Iris pigment epithelial cell (primary cell): ENCODE data around the gene KIAA0408.
A peak's percentile ranks its signal among the peaks of the same experiment; 100 is the strongest.
"Not testable (repeated sequence)": the region's sequence is repeated elsewhere in the genome, so short reads cannot be mapped to it uniquely, and the experiment has no call there.

Source experiments
- DNase-seq: peaks from one replicate; pipeline ENCODE4 v3.0.0-alpha.2; 2011; ENCODE audit warnings: low read depth

The KIAA0408 gene

DNA sequence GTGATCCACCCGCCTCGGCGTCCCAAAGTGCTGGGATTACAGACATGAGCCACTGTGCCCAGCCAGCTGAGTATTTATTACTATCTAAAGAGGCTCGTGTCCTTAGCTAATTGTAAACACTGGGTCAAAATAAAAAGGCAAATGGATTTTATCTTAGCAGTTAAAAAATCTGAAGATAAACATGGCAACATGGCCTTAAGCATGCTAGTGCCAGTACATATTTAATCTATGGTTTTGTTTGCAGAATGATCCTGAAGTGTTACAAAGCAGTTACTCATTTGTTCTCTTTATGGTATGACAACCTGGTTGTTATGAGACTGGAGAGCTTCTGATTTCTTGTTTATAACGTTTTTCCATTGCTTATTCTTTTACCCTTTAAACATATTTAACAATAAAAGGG, 3.9 kb upstream of the KIAA0408 start:
- DNase-seq = peak; percentile 28

GRCh38 chr6:127462376-127462775, 3.2 kb upstream of the KIAA0408 start:
- DNase-seq = no peak

DNA sequence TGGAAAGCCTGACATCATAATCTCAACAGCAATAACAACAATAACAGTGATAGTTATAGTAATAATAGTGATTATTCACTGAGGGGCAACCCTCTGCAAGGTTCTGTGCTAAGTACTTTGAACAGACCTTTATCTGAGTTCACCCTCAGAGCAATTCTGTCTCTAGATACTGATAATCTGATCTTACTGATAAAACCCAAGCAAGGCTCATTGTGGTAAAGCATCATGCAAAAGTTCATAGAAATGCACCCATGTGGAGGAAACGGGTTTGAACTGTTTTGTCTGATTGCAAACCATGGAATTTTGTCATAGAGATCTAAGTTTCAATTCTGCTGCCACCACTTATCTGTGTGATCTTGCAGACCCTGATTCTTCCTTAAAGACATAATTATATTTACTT, 1.3 kb upstream of the KIAA0408 start:
- no peak for DNase-seq

DNA sequence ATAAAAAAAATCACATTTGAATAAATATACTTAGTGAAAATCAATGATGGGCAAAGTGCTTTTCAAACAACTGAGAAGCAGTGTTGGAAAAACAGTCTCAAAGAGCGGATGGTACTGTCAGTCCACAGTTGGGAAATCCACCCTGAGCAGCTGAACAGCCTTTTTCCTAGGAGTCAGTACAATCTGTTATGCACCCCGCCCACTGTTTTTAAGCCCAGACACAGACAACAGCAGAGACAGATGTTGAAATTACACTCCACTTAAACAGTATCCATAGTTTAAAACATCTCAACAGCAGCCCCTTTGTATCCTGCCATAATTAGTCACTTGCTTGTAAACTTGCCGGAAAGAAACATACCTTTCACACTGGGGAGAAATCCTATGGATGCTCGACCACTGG, 372 bp downstream of the KIAA0408 start:
- DNase-seq = peak; percentile 85

GRCh38 chr6:127458222-127458621, 967 bp downstream of the KIAA0408 start:
- DNase-seq = peak; percentile 9

GRCh38 chr6:127457456-127458064, 1.6 kb downstream of the KIAA0408 start:
- DNase-seq = peak; percentile 94

DNA sequence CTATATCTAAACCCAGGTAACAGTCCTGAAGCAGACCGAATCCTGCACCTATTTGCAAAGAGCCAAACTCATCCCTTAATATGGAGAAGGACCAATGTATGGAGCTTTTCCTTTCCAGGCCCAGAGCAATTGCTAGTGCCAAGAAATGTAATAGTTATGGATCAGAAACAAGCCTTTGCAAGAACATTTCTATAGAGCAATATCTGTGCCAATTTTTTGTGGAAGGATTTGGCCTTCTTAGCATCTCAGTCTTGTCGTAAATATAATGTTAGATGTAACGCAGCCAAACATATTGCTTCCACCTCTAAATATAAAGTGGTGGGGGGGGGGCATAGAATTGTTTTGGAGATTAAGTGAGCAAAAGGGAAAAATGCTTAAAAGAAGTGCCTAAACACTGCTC, 2.7 kb downstream of the KIAA0408 start:
- DNase-seq = no peak

DNA sequence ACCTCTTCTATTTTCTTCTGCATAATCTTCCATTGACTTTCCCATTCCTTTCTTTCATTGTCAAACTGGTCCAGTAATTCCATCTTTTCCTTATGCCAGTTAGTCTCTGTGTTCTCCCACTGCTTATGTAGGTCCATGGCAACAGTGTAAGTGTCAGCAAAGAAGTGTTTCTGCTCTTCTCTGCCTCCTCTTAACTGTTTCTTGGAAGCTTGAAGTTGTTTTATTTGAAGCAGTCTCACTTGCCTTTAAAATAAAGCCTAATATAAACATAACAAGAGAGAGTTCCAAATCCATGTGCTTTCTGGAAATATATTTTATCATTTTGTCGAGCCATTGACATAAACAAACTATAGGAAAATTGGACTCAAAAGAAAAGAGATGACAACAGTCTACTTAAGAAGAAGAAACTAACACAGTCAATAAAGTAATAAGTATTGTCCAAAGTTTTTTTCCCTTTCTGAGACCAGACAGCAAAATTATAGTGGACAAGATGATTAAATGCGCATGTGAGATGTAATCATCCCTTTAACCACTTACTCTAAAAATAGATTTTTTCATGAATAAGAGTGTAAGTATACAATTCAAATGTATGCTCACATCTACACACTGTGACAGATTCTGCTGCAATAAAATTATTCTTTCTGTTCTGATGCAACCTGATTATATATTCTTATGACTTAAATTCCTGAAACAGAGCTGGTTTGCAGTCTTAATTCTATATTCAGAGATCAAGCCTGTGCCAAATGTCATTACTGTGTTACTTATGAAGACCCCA, 5.2 kb downstream of the KIAA0408 start:
- no peak for DNase-seq

DNA sequence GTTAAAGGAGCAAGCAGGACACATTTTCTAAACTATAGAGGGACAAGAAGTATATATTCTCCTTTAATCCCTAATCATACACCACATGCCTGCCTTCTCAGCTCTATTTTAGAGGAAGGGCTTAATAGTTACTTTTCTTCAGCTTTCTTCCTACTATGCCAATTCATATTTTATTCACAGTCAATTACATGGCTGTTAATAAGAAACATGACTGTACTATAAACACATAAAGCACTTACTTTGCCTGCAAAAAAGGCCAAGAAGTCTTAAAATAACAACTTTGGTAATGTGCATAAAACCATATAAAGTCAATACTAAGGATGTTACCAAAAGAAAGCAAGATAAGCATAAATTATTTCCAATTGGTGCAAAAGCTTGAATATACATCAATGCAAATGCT, 6.4 kb downstream of the KIAA0408 start:
- DNase-seq = no peak

GRCh38 chr6:127451388-127451787, 7.8 kb downstream of the KIAA0408 start:
- no peak for DNase-seq

- no peak for DNase-seq
Measured at GRCh38 chr6:127447780-127448179, 11.4 kb downstream of the KIAA0408 start.

- DNase-seq = peak; percentile 16
Measured at GRCh38 chr6:127446356-127446755, 12.8 kb downstream of the KIAA0408 start.

GRCh38 chr6:127441881-127442280, 17.3 kb downstream of the KIAA0408 start:
- no peak for DNase-seq

DNA sequence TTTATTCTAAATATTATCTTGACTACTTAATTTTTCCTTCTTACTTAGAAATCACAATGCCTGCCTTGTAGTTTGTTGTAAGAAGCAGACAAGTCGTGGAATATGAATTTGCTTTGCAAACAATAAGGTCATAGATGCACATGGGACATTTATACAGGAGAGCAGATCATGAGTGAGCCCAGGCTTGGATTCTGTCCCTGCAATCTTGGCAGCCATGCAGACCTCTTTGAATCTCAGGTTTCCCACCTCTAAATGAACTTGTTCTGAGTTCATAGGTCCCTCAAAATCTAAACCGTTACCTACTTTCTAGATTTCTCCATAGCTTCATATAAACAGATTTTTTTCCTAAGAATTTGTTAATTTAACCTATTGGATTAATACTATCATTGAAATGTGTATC, 19.5 kb downstream of the KIAA0408 start:
- DNase-seq = no peak

DNA sequence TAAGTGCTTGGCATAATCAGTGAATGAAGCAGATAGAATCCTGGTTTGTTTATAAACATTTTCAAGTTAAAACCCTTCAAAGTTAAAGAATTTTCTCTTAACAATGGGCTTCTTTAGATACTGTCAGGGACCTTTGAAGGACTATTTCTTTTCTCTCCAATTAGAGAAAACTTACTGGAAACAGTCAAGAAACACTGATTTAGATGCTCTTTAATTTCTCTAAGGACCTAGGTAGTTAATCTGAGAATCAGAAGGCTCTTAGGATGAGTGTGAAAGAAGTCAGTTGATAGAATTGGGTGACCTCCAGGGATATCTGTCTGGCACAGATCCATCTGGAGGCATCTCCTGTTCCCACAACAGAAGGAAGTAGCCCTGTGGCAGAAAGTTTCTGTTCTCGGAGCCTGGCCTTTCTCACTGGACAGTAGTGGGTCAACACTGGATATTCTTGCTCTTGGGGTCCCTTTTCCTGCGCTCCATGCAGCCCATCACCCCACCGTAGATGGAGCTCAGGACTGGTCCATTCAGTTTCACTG, 22.5 kb downstream of the KIAA0408 start:
- no peak for DNase-seq

DNA sequence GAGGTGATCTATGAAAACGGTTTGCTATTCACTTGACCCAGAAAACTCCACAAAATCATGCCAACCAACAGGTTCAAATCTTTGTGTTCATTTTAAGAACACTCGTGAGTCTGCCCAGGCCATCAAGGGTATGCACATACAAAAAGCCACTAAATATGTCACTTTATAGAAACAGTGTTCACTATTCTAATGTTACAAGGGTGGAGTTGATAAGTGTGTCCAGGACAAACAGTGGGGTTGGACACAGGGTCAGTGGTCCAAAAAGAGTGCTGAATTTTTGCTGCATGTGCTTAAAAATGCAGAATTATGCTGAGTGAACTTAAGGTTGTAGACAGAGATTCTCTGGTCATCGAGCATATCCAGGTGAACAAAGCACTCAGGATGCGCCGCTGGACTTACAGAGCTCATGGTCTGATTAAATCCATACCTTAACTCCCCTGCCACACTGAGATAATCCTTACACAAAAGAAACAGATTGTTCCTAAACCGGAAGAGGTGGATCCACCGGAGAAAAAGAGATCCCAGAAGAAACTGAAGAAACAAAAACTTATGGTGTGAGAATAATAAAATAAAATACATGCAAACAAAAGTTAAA, 23.5 kb downstream of the KIAA0408 start:
- no peak for DNase-seq

- no peak for DNase-seq
Measured at GRCh38 chr6:127434651-127435050, 24.5 kb downstream of the KIAA0408 start.

- DNase-seq = not testable (repeated sequence)
Measured at GRCh38 chr6:127428562-127428961, 30.6 kb downstream of the KIAA0408 start.

DNA sequence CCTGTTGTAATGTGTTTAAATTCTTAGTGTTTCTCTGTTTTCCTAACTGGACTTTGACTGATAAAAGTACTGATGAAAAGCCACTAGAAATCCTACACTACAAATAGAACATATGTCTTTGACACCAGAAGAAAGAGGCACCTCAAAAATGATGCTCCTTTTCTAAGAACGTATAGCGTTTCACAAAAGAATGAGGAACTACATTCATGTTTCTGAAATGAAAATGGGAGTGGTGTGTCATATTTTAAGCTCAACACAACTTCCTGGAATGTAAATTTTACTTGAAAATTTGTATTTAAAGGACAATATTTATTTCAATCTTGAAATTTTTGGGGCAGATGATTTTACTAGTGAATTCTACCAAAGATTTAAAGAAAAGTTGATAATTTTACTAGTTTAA, 35.3 kb downstream of the KIAA0408 start:
- peak; percentile 7 for DNase-seq

GRCh38 chr6:127421164-127421563, 38.0 kb downstream of the KIAA0408 start:
- DNase-seq = not testable (repeated sequence)

- peak; percentile 98 for DNase-seq
Measured at GRCh38 chr6:127420556-127420955, 38.6 kb downstream of the KIAA0408 start.

DNA sequence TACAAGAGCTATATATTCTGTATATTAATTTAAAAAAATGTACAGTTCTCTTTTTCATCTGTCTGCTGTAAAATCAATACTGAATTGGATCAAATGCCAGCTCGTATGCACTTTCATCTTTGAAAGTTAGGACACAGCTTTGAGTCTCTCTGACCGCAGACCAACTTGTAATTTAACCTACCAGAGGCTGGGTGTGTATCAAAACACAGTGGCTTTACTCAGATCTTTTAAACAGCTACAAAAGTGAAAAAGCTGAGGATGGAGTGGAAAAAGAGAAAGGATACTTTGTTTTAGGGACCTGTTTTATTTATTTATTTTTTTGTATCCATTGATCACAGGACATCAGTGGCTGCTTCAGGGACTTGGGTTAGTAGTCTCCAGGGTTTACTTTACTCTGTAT, 44.1 kb downstream of the KIAA0408 start:
- DNase-seq = no peak

DNA sequence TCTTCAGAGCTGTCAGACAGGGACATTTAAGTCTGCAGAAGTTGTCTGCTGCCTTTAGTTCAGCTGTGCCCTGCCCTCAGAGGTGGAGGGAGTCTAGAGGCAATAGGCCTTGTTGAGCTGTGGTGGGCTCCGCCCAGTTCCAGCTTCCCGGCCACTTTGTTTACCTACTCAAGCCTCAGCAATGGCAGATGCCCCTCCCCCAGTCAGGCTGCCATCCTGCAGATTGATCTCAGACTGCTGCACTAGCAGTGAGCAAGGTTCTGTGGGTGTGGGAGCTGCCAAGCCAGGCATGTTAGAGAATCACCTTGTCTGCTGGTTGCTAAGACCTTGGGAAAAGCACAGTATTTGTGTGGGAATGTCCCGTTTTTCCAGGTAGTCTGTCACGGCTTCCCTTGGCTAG, 46.1 kb downstream of the KIAA0408 start:
- not testable (repeated sequence) for DNase-seq
